ENCODE measurements around the gene C1orf50.

Gene C1orf50

GRCh38 chr1:42736571-42737200 lies 30.4 kb upstream of the C1orf50 start:
- DNase-seq, result no peak
- Mint-ChIP-seq H3K27me3 (no peaks in the 10 kb centered on the region), H3K4me3 (no peak overlapping the region), H3K9me3 (no peaks in the 10 kb centered on the region), H3K4me1 (peaks cover 11% of the 10 kb centered on the region), H3K27ac (peak overlapping the region; percentile 49 to 85)
- no peak for ATAC-seq

GRCh38 chr1:42737257-42737656 lies 29.8 kb upstream of the C1orf50 start:
- Mint-ChIP-seq H3K9me3 (no peaks in the 10 kb centered on the region), H3K27me3 (no peaks in the 10 kb centered on the region), H3K27ac (peak overlapping the region in 1 of 2 donors; percentile 85), H3K4me3 (no peak overlapping the region), H3K4me1 (peaks cover 11% of the 10 kb centered on the region)
- ATAC-seq (no peak), DNase-seq (no peak)

- no peak overlapping the region for H3K4me3 Mint-ChIP-seq
- H3K9me3 Mint-ChIP-seq, result no peaks in the 10 kb centered on the region
- DNase-seq, result no peak
- no peak overlapping the region for H3K27ac Mint-ChIP-seq
- H3K4me1 Mint-ChIP-seq, result peaks cover 11% of the 10 kb centered on the region
- H3K27me3 Mint-ChIP-seq, result no peaks in the 10 kb centered on the region
- ATAC-seq, result no peak
Observed at GRCh38 chr1:42737986-42738677, 28.9 kb upstream of the C1orf50 start.

- Mint-ChIP-seq H3K27ac (peak overlapping the region in 1 of 2 donors; percentile 6), H3K27me3 (no peaks in the 10 kb centered on the region), H3K9me3 (no peaks in the 10 kb centered on the region), H3K4me1 (peaks cover 11% of the 10 kb centered on the region), H3K4me3 (no peak overlapping the region)
- DNase-seq (no peak), ATAC-seq (no peak)
Observed at GRCh38 chr1:42738678-42739226, 28.3 kb upstream of the C1orf50 start.

GRCh38 chr1:42739753-42740700 lies 27.0 kb upstream of the C1orf50 start, which contains the start of gene CLDN19:
Gene CLDN19, minus strand, starts transcription at chr1:42740236. Its CDS starts 173 bp downstream, at chr1:42740063.
- Mint-ChIP-seq H3K27ac (no peak within 1 kb of the TSS), H3K4me1 (peaks cover 11% of the 10 kb centered on the region)
- no peak for DNase-seq

GRCh38 chr1:42740851-42741580 lies 26.0 kb upstream of the C1orf50 start:
- ATAC-seq (no peak), DNase-seq (no peak)
- H3K9me3 Mint-ChIP-seq, result no peaks in the 10 kb centered on the region
- peaks cover 11% of the 10 kb centered on the region for H3K4me1 Mint-ChIP-seq
- H3K27me3 Mint-ChIP-seq, result no peaks in the 10 kb centered on the region
- no peak overlapping the region for H3K27ac Mint-ChIP-seq
- H3K4me3 Mint-ChIP-seq, result no peak overlapping the region

More at GRCh38 chr1:42739753-42740700, 27.0 kb upstream of the C1orf50 start, which contains the start of gene CLDN19:
- ATAC-seq, result no peak
- H3K4me3 Mint-ChIP-seq, result no peak within 1 kb of the TSS
- no peaks in the 10 kb centered on the region for H3K27me3 Mint-ChIP-seq
- no peaks in the 10 kb centered on the region for H3K9me3 Mint-ChIP-seq

GRCh38 chr1:42741706-42742105 lies 25.3 kb upstream of the C1orf50 start:
- Mint-ChIP-seq H3K4me3 (no peak overlapping the region), H3K4me1 (peaks cover 8% of the 10 kb centered on the region), H3K9me3 (no peaks in the 10 kb centered on the region), H3K27ac (peak overlapping the region in 1 of 2 donors; percentile 56), H3K27me3 (no peaks in the 10 kb centered on the region)
- ATAC-seq (no peak), DNase-seq (no peak)

- Mint-ChIP-seq H3K4me3 (no peak overlapping the region), H3K9me3 (no peaks in the 10 kb centered on the region), H3K27ac (no peak overlapping the region), H3K4me1 (peaks cover 3% of the 10 kb centered on the region), H3K27me3 (no peaks in the 10 kb centered on the region)
- DNase-seq (no peak), ATAC-seq (no peak)
Observed at GRCh38 chr1:42742141-42742540, 24.9 kb upstream of the C1orf50 start.

GRCh38 chr1:42742617-42743316 lies 24.3 kb upstream of the C1orf50 start:
- H3K27ac Mint-ChIP-seq, result no peak overlapping the region
- H3K27me3 Mint-ChIP-seq, result no peaks in the 10 kb centered on the region
- no peaks in the 10 kb centered on the region for H3K4me1 Mint-ChIP-seq
- no peaks in the 10 kb centered on the region for H3K9me3 Mint-ChIP-seq
- no peak for DNase-seq
- H3K4me3 Mint-ChIP-seq, result no peak overlapping the region
- no peak for ATAC-seq

GRCh38 chr1:42743317-42744147 lies 23.5 kb upstream of the C1orf50 start:
- ATAC-seq, result no peak
- Mint-ChIP-seq H3K4me1 (peaks cover 5% of the 10 kb centered on the region), H3K9me3 (no peaks in the 10 kb centered on the region), H3K27me3 (no peaks in the 10 kb centered on the region), H3K4me3 (no peak overlapping the region), H3K27ac (peak overlapping the region in 1 of 2 donors; percentile 62)
- DNase-seq, result no peak

GRCh38 chr1:42744148-42744413 lies 23.0 kb upstream of the C1orf50 start:
- Mint-ChIP-seq H3K27ac (no peak overlapping the region), H3K4me1 (peaks cover 5% of the 10 kb centered on the region), H3K27me3 (no peaks in the 10 kb centered on the region), H3K9me3 (no peaks in the 10 kb centered on the region), H3K4me3 (no peak overlapping the region)
- DNase-seq (no peak), ATAC-seq (no peak)

GRCh38 chr1:42745851-42746250 lies 21.2 kb upstream of the C1orf50 start:
- Mint-ChIP-seq H3K27me3 (no peaks in the 10 kb centered on the region), H3K9me3 (no peaks in the 10 kb centered on the region), H3K27ac (no peak overlapping the region), H3K4me3 (no peak overlapping the region), H3K4me1 (peaks cover 5% of the 10 kb centered on the region)
- no peak for ATAC-seq
- no peak for DNase-seq

GRCh38 chr1:42746436-42747105 lies 20.5 kb upstream of the C1orf50 start:
- DNase-seq (no peak), ATAC-seq (no peak)
- Mint-ChIP-seq H3K4me1 (peaks cover 5% of the 10 kb centered on the region), H3K4me3 (no peak overlapping the region), H3K9me3 (peaks cover 0 to 1% of the 10 kb centered on the region in 2 donors), H3K27ac (no peak overlapping the region), H3K27me3 (no peaks in the 10 kb centered on the region)
